Measurements from ENCODE around the gene CTNND2. TPM values are rescaled to one million over a fixed set of nuclear protein-coding genes. Genes with fewer than 3 reads are reported as not detected.

CTNND2 gene
- total and polyA plus RNA-seq, 4 donors, result 0.05 to 0.50 (median 0.27) TPM

GRCh38 chr5:11386398-11386797 lies 517.8 kb downstream of the CTNND2 start:
- H3K27ac ChIP-seq (ENCODE audit: low read depth in 1 of 2, low read length in 2 of 2), result no peak overlapping the region
- H3K9ac ChIP-seq (ENCODE audit: low read depth in 1 of 2, low read length in 2 of 2), result no peak overlapping the region
- peaks cover 0 to 5% (median 0%) of the 10 kb centered on the region in 4 donors for H3K9me3 ChIP-seq (ENCODE audit: control insufficient read depth in 4 of 4, low read length in 3 of 4)
- H3K36me3 ChIP-seq (ENCODE audit: control insufficient read depth in 4 of 4, insufficient read depth in 3 of 4, low read depth in 1 of 4, low read length in 3 of 4), result no peaks in the 10 kb centered on the region
- WGBS, result 59% methylated on average over 2 of the region's 2 CpGs
- no peak overlapping the region for H3K4me3 ChIP-seq (ENCODE audit: low read depth in 1 of 3, low read length in 3 of 3)
- no peak for DNase-seq (ENCODE audit: low spot score)
- H3K27me3 ChIP-seq (ENCODE audit: control insufficient read depth in 4 of 4, insufficient read depth in 4 of 4, low read length in 3 of 4), result peaks cover 0 to 6% (median 4%) of the 10 kb centered on the region in 4 donors
- H3K4me1 ChIP-seq (ENCODE audit: control insufficient read depth in 4 of 4, insufficient read depth in 4 of 4, low read length in 3 of 4), result peaks cover 6 to 16% (median 10%) of the 10 kb centered on the region in 4 donors
- TF ChIP-seq ZBTB33 (IDR thresholded peaks at IDR 0.05) (no peak), HNF4A (conservative IDR thresholded peaks at IDR 0.05) (no peak), FOXA2 (IDR thresholded peaks at IDR 0.05) (no peak), TAF1 (conservative IDR thresholded peaks at IDR 0.05) (no peak), FOXA1 (IDR thresholded peaks at IDR 0.05) (no peak)

GRCh38 chr5:11385901-11386293 lies 518.3 kb downstream of the CTNND2 start:
- 22% methylated on average over 3 of the region's 3 CpGs for WGBS

GRCh38 chr5:11385251-11385900 lies 518.9 kb downstream of the CTNND2 start:
- Histone ChIP-seq H3K4me3 (ENCODE audit: low read depth in 1 of 3, low read length in 3 of 3) (peak overlapping the region in 2 of 3 donors; percentile 20 to 54), H3K36me3 (ENCODE audit: control insufficient read depth in 4 of 4, insufficient read depth in 3 of 4, low read depth in 1 of 4, low read length in 3 of 4) (no peaks in the 10 kb centered on the region), H3K4me1 (ENCODE audit: control insufficient read depth in 4 of 4, insufficient read depth in 4 of 4, low read length in 3 of 4) (peaks cover 6 to 16% (median 10%) of the 10 kb centered on the region in 4 donors), H3K9ac (ENCODE audit: low read depth in 1 of 2, low read length in 2 of 2) (no peak overlapping the region), H3K27ac (ENCODE audit: low read depth in 1 of 2, low read length in 2 of 2) (no peak overlapping the region), H3K9me3 (ENCODE audit: control insufficient read depth in 4 of 4, low read length in 3 of 4) (peaks cover 0 to 5% (median 0%) of the 10 kb centered on the region in 4 donors), H3K27me3 (ENCODE audit: control insufficient read depth in 4 of 4, insufficient read depth in 4 of 4, low read length in 3 of 4) (peaks cover 0 to 6% (median 4%) of the 10 kb centered on the region in 4 donors)
- DNase-seq (ENCODE audit: low spot score), result no peak
- whole genome bisulfite sequencing, result 9% methylated on average over 33 of the region's 33 CpGs
- TF ChIP-seq CTCF (IDR thresholded peaks at IDR 0.05; ENCODE audit: low read depth, low read length, missing input control) (no peak), YY1 (IDR thresholded peaks at IDR 0.05) (no peak)

More at GRCh38 chr5:11385901-11386293, 518.3 kb downstream of the CTNND2 start:
- TF ChIP-seq ZBTB33 (IDR thresholded peaks at IDR 0.05) (no peak), YY1 (IDR thresholded peaks at IDR 0.05) (no peak), FOXA2 (IDR thresholded peaks at IDR 0.05) (no peak), SP1 (IDR thresholded peaks at IDR 0.05) (no peak), TAF1 (conservative IDR thresholded peaks at IDR 0.05) (no peak), RXRA (IDR thresholded peaks at IDR 0.05) (no peak), HNF4G (IDR thresholded peaks at IDR 0.05) (no peak), MAX (IDR thresholded peaks at IDR 0.05) (no peak), RAD21 (IDR thresholded peaks at IDR 0.05) (no peak)
- no peak overlapping the region for H3K9ac ChIP-seq (ENCODE audit: low read depth in 1 of 2, low read length in 2 of 2)
- no peak overlapping the region for H3K27ac ChIP-seq (ENCODE audit: low read depth in 1 of 2, low read length in 2 of 2)
- peaks cover 6 to 16% (median 10%) of the 10 kb centered on the region in 4 donors for H3K4me1 ChIP-seq (ENCODE audit: control insufficient read depth in 4 of 4, insufficient read depth in 4 of 4, low read length in 3 of 4)
- H3K9me3 ChIP-seq (ENCODE audit: control insufficient read depth in 4 of 4, low read length in 3 of 4), result peaks cover 0 to 5% (median 0%) of the 10 kb centered on the region in 4 donors
- peaks cover 0 to 6% (median 4%) of the 10 kb centered on the region in 4 donors for H3K27me3 ChIP-seq (ENCODE audit: control insufficient read depth in 4 of 4, insufficient read depth in 4 of 4, low read length in 3 of 4)
- DNase-seq (ENCODE audit: low spot score), result no peak
- no peak overlapping the region for H3K4me3 ChIP-seq (ENCODE audit: low read depth in 1 of 3, low read length in 3 of 3)
- no peaks in the 10 kb centered on the region for H3K36me3 ChIP-seq (ENCODE audit: control insufficient read depth in 4 of 4, insufficient read depth in 3 of 4, low read depth in 1 of 4, low read length in 3 of 4)
